NCI-H82 treated with DMSO at 0.1 percent for 48 hours (cell line): ENCODE data around the gene BPIFB4.
"Not testable (repeated sequence)": the region's sequence is repeated elsewhere in the genome, so short reads cannot be mapped to it uniquely, and the experiment has no call there.

Experiments
- DNase-seq: peaks from one replicate; lab custom pipeline; 2025; ENCODE audit not compliant: unreplicated experiment; lab: John Stamatoyannopoulos, UW

Gene BPIFB4

DNA sequence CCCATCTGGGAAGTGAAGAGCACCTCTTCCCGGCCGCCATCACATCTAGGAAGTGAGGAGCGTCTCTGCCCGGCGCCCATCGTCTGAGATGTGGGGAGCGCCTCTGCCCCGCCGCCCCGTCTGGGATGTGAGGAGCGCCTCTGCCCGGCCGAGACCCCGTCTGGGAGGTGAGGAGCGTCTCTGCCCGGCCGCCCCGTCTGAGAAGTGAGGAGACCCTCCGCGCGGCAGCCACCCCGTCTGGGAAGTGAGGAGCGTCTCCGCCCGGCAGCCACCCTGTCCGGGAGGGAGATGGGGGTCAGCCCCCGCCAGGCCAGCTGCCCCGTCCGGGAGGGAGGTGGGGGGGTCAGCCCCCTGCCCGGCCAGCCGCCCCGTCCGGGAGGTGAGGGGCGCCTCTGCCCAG is 36.1 kb downstream of the BPIFB4 start:
- DNase-seq: not testable (repeated sequence)

DNA sequence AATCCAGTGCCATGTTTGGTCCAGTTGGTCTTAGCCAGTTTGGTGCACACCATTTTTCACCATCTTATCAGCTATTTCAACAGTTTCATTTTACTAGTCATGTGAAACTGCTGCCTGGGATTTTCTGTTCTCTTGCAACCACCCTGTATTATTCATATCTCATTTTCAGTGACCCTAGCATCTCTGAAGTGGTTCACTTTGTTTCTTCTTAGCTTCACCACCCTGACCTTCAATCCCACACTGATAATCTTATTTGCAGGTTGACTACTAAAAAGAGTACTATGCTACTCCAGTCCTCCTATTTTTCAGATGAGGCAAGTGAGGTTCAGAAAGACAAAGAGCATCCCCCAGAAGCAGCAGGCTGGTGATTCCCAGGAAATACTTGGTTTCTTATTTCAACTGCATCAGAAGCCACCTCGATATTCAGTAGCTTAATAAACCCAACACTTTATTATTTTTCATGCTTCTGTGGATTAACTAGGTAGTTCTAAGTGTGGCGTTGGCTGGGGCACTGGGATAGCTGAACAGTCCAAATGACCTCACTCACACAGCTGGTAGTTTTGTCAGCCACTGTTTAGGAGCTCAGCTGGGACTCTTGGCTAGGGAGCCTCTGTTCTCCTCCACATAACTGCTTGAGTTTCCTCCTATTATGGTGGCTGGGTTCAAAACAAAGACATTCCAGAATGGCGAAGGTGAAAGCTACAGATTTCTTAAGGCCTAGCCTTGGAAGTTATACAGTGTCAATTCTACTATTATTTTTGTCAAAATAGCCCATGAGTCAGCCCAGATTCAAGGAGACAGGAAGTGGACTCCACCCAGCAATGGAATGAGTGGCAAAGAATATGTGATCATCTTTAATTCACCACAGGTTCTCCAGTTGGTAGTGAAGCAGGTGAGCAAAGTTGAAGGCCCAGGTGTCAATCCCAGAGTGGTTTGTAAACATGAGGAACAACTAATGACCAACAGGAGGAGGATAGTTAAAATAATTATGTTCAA is 40.6 kb downstream of the BPIFB4 start:
- no peak for DNase-seq

DNA sequence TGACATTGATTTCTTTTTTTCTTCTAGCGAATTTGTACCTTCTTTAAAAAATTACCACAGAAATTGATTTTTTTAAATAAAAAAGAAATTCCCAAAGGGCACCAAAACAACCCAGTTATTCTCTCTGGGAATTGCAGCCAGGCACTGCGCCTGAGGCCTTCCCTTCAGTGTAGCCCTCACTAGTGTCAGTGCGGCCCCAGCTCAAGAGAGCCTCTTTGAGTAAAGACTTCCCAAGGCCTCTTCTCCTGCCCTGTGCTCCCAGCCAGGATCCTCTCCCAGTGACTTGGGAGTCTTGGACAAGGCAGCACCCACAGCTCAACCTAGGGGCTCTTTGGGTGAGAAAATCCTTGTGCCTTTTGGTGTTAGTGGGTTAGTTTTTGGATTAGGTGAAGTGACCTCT is 41.5 kb downstream of the BPIFB4 start:
- no peak for DNase-seq

DNA sequence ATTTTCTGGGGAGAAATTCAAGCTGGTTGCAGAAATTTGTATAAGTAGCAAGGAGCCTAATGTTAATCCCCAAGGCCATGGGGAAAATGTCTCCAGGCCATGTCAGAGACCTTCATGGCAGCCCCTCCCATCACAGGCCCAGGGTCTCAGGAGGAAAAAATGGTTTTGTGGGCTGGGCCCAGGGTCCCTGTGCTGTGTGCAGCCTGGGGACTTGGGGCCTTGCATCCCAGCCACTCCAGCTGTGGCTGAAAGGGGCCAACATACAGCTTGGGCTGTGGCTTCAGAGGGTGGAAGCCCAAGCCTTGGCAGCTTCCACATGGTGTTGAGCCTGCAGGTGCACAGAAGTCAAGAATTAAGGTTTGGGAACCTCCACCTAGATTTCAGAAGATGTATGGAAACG is 42.9 kb downstream of the BPIFB4 start:
- not testable (repeated sequence) for DNase-seq

DNA sequence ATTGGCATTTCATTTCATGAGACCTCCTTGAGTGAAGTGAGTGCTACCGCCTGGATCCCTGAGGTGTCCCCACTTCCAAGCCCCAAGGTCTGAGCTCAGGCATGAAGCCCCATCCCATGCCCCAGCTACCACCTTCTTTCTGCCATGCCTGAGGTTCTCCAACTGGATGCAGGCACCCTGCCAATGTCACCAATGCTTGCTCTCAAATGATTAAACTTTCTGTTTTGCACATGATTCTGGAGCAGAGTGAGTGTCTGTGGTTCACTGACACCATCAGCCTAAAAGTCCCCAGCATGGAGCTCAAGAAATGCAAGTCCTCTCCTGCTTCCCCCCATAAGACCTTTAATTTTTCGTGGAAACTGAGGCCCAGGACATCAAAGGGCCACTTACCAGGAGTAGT is 44.8 kb downstream of the BPIFB4 start:
- DNase-seq: no peak

DNA sequence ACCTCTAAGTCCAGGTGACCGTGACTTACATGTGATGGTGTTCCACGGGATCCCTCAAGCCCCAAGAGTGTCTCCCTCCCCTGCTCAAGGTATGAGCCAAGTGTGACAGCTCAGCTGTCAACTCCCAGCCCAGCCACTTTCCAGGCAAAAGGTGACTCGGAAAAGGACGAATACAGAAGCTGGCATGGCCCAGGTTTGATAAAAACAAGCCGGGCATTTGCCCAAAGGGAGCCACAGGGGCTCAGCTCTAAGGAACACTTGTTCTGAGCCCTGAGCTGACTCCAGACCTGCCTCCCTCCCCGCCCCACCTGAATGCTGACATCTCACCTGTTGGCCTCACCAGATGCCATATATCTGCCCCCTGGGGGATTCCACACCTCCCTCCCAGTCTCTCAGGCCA is 45.6 kb downstream of the BPIFB4 start:
- DNase-seq: no peak

DNA sequence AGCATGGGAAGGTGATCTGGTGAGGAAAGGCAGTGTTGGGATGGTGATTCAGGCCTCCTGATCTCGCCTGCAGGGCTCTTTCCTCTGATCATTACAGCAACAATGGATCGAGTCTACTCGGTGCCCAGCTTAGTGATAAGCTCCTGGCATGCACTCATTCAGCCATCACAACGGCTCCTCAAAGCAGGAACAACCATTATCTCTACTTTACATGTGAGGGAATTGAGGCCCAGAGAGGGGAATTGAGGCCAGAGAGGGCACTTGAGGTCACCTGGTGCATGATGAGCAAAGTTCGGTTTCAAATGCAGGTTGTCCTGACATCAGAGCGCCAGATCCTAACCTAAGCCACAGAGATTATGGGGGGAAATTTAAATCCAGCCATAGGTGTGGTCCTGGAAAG is 46.5 kb downstream of the BPIFB4 start:
- DNase-seq: no peak

DNA sequence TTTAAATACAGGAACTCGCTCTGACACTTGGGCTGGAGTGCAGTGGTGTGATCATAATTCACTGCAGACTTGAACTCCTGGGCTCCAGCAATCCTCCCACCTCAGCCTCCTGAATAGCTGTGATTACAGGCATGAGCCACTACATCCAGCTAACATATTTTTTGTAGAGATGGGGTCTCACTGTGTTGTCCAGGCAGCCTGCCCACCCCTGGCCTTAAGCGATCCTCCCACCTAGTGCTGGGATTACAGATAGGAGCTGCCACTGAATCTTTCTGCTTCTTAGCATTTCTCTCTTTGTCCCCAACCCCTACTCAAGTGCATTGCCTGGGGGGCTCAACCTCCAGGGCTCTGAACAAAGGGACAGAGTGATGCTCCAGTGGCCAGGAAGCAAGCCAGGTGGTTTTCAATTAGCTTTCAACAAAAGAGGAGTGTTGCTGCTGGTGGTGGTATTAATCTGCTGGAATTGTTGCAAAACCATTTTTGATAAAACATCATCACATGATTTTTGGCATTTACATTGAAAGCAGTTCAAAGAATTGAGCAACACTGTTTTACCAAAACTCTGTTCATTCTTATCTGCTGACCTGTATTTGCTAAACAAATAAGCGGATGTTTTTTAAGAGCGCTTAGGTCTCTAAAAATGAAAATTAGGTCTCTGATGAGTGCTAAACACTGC is 48.1 kb downstream of the BPIFB4 start:
- DNase-seq: no peak

DNA sequence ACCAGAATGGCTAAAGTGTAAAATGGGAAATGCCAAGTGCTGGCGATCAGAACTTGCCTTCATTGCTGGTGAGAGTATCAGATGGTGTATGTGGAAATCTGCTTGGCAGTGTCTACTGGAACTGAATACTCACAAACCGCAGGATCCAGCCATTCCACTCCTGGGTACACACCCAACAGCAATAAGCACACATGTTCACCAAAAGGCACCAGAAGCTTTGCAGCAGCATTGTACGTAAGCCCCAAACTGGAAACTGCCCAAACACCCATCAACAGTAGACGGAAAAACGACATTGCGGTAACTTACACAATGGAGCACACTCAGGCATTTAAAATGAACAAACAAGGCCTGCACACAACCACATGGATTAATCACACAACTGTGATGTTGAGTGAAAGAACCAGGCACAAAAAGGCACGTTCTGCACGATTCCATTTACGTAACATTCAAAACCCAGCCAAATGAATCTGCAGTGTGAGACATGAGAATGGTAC is 51.2 kb downstream of the BPIFB4 start:
- no peak for DNase-seq

DNA sequence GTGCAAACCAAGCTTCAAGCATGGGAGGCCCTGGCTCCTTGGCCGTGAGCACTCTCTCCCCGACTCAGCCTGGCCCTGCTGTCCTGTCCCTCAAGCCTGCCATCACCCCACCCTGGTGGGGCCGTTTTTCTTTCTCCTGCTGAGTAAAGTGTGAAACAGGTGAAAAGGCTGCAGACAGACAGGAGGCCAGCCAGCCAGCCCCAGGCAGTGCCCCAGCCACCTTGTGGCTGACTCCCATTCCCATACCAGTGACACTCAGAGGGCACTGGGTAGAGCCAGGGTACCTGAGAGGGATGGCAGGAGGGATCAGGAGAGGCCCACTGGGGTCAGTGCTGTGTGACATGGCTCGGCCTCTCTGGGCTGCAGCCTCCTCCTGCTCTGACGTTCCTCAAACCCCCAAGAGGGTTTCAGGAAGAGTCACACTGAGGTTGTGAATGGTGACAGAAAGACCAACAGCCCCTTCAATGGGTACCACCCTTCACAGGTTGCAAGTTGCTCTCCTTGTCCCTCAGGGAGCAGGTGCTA is 52.6 kb downstream of the BPIFB4 start:
- no peak for DNase-seq

DNA sequence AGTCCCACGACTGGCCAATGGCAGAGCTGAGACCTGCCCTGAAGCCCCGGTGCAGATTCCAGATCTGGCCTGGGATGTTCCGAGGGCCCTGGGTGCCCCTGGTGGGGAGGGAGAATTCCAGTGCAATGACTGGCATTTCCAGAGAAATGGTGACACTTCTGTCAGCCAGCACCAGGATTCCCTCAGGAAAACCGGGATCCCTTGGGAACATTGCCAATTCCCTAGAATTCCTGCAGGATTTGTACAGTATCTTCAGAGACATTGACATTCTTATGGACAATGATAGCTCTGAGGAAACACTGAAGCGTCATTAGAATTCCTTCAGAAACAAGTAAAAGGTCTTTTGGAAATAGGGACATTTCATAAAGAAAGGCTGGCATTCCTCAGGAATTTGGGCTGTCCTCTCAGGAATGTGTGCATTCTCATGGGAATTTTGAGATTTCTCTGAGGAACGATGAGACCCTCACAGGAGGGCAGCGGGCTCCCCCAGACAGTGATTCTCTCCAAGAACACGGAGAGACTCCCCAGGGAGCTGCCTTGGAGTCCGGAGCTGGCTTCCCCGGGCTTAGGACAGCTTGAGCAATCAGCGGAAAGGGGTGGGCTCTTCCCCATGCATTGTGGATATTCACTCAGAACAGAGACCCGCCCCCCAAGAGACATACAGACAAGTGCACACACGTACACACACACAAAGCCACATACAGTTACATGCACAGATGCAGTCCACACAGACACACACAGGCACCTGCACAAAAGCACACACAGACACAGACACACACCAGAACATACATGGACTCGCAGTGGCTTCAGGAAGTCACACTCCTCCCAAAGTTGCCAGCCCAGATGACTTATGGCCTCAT is 53.3 kb downstream of the BPIFB4 start:
- no peak for DNase-seq

DNA sequence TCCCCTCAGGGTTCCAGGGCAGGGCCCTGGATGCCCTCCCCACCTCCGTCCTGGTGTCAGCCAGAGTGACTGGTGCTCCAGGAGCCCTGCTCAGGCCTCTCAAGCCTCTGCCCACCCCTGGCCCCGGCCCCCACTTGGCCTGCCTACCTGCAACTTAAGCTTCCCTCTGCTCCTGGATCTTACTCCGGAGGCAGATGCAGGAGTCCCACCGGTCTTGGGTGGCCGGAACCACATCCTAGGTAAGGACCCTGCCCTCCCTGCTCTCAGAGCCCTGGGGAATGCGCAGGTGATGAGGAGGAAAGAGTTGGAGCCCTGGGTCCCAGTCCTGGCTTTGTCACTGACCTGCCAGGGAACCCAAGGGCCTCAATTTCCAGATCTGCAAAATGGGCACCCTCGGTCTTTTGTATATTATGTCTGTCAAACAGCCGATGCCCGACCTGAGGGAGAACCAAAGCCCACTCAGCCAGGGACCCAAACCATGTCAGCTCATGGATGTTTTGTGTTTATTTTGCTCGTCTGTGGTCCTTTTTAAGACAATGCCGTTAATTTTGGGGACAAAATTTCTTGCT is 54.0 kb downstream of the BPIFB4 start:
- no peak for DNase-seq

DNA sequence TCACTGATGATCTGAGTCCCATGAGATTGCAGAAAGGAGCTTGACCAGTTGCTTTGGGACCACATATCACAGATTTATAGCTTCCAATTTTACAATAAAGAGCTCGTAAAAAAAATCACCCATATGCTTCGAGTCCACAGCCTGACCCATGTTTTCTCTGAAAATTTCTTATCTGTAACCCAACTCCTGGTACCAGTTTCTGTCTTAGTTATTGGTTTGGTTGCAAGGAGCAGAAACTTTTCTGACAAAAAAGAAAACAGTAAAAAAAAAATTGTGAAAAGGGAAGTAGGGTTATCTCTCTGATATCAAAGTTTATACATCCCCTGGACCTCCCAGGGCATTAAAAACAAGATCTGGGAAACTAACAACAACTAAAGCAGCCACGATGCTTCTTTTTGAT is 57.8 kb downstream of the BPIFB4 start:
- DNase-seq: no peak

DNA sequence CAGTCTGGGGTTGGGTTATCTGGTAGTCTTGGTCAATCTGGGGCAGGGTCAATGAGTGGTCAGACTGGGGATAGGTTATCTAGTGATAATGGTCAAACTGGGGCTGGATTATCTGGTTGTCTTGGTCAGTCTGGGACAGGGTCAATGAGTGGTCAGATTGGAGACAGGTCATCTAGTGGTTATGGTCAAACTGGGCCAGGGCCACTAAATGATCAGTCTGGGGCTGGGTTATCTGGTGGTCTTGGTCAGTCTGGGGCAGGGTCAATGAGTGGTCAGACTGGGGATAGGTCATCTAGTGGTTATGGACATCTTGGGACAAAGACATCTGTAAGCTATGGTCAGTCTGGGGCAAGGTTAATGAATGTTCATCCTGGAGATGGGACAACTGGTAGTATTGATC is 60.0 kb downstream of the BPIFB4 start:
- no peak for DNase-seq

DNA sequence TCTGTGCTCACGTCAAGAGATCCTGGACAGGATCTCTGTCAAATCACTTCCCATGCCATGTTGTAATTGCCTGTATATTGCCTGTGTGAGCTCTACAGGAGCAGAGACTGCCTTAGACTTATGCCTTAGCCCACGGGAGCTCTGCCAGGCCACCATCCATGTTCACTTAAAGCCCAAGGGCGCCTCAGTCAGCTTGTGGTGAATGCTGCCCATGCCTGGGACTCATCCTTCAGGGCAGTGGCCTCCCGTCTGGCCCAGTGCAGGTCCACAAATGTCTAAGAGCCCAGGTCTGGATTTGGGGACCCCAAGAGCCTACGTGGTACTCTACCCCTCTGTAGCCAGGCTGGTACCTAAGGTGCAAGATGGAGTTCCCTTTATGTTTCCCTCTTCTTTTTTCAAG is 66.1 kb downstream of the BPIFB4 start:
- no peak for DNase-seq

DNA sequence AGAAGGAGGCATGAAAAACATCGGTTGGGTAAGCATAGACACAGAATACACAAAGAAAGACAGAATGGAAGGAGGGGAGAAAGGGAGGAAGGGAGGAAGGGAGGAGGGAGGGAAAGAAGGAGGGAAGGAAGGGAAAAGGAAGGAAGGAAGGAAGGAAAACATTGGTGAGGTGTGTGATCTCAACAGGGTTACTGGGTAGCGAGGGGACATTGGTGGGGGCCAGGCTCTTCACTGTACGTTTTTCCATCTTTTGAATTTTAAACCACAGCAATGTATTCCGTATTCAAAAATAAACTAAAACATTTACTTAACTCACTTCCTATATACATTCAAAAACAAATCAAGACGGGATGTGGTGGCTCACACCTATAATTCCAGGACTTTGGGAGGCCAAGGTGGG is 67.9 kb downstream of the BPIFB4 start:
- DNase-seq: no peak

DNA sequence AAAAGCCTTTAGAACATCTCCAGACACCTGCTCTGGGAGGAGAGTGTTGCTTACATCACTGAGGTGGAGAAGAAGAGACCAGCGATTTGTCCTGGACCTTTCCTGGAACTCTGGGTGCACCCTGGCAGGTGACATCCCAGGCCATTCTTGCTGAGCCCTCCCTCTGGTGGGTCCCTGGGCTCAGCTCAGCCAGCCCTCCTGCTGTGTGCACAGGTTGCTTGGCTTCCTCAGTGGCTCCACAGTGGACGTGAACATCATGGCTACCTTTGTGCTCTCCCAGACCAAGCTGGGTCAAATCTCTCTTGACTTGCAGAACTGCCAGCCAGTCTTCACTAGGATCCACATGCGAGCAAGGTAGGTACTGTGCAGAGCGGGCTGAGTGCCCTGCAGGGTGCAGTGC is 68.6 kb downstream of the BPIFB4 start:
- no peak for DNase-seq

DNA sequence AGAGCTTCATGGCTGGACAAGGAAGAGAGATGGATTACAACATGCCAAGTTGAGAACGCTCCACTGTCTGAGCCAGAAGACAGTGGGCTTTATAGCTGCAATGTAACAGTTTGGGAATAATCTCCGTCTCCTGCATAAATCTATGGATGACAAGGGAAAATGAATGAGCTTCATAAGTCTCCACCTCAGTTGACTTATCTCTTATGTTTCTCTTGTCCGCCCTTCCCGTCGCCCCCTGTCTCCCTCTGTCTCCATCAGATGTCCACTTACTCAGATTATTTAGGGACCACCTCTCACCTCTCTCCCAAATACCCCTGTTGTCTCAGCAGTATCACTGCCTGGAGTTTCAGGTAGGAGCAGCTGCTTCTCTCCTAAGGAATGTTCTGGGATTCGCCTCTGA is 74.8 kb downstream of the BPIFB4 start:
- no peak for DNase-seq

DNA sequence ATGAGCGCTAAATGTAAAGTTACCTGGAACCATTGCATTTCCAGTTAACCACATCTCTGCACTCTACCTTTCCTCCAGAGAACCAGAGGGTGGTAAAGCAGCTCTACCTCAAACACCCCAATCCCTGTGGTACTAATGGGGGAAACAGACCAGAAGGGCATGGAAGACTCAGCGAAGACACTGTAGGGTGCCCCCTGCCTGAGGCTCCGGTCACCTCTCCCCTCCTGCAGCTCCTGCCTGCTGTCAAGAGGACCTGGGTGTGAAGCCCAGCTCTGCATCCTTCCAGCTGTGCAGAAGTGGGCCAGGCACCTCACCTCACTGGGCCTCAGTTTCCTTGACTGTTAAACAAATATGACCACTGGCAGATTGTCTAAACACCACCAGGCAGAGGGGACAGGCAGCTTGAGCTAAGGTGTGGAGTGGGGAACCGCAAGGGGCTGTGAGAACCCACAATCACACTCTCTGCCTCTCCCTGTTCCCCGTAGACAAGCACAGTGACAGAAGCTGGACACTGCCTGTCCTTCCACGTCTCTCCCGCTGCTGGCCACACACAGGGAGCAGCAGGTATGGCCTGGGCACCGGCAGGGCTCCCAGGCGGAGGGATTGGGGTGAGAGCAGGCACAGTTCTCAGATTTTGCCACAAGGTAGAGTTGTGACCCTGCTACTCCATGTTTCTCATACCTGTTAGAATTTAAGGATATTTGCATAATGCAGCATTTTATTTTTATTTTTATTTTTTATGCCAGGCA is 79.4 kb downstream of the BPIFB4 start:
- no peak for DNase-seq

DNA sequence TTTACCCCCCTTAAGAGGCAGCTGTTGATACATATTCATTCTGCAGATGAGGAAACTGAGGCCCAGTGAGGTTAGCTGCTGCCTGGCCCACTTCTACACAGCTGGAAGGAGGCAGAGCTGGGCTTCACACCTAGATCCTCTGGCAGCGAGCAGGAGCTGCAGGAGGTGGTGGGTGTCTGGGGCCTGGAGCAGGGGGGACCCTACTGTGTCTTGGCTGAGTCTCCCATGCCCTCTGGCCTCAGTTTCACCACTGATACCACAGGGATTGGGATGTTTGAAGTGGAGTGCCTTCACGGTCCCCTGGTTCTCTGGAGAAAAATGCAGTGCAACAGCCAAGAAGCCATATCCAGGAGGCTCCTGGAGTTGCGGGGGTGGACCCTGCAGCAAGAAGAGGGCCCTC is 80.3 kb downstream of the BPIFB4 start:
- DNase-seq: no peak
